HFF-Myc (cell line): ENCODE results near the gene SGK1.
A peak's percentile ranks its signal among the peaks of the same experiment; 100 is the strongest.

ENCODE experiments used
- DNase-seq: peaks from one replicate; pipeline ENCODE4 v3.0.0-alpha.2; 2011; ENCODE audit warnings: low read depth; ENCODE audit errors: extremely low read depth
- H3K4me3 ChIP-seq: replicated peaks from 2 replicates; pipeline ENCODE4 v1.5.1; 2011; ENCODE audit warnings: low read depth, mild to moderate bottlenecking, control low read depth, low read length
- TF ChIP-seq, protein P1 (sequence below): IDR thresholded peaks from 2 replicates; pipeline ENCODE4 v1.5.1; 2012; ENCODE audit warnings: mild to moderate bottlenecking, low read depth, low read length, control low read depth; ENCODE audit errors: missing control alignments

Gene SGK1

DNA sequence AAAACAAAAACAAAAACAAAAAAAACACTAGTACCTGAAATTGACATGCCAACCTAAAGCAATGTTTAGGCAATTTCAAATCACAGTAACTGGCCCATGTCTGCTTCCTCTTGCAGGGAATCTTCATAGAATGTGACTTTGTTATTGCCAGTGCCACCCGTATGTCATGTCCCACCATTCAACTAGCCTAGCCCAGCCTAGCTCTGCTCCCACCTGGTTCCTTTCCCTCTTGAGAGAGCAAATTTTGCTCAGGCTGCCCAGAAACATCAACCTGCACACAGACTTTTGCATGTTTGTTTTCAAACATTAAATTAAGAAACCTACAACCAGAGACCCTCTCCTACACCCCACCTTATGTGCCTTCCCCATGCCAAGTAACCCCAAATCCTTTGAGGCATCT is 140.7 kb downstream of the SGK1 start:
- H3K4me3 ChIP-seq, result no peak overlapping the region
- TF ChIP-seq, protein P1, sequence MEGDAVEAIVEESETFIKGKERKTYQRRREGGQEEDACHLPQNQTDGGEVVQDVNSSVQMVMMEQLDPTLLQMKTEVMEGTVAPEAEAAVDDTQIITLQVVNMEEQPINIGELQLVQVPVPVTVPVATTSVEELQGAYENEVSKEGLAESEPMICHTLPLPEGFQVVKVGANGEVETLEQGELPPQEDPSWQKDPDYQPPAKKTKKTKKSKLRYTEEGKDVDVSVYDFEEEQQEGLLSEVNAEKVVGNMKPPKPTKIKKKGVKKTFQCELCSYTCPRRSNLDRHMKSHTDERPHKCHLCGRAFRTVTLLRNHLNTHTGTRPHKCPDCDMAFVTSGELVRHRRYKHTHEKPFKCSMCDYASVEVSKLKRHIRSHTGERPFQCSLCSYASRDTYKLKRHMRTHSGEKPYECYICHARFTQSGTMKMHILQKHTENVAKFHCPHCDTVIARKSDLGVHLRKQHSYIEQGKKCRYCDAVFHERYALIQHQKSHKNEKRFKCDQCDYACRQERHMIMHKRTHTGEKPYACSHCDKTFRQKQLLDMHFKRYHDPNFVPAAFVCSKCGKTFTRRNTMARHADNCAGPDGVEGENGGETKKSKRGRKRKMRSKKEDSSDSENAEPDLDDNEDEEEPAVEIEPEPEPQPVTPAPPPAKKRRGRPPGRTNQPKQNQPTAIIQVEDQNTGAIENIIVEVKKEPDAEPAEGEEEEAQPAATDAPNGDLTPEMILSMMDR, result no peak
- no peak for DNase-seq

DNA sequence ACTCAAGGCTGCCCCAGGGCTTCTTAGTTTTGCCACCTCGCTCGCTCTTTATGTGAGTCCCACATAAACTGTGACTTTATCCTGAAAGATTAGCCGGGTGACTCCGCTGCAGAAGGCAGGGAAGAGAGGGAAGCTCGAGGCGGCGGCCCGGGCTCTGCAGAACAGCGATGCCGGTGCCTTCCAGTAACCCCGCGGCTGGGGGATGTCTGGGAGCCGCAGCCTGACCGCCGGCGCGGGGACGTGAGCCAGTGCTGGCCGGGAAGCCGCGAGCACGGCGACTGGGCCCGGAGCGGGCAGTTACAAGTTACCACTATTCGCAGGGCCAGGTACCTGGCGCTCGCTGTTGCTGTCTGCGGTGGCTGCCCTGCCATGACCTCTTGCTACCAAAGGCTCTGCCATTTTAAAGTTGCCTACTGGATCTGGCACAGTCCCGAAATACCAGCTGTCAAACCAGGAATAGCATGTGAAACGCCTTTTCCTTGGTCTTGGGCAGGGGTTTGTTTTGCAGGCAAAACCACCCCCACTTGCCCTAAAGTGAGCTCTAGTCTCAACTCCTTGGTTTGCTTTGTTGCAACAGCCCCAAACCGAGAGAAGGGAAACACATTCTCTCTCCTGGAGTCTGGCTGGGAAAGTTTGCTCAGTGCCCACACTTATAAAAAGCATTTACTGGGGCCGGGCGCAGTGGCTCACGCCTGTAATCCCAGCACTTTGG is 141.5 kb downstream of the SGK1 start:
- H3K4me3 ChIP-seq, result peak overlapping the region; percentile 66
- no peak for DNase-seq
- TF ChIP-seq, protein P1, result no peak

DNA sequence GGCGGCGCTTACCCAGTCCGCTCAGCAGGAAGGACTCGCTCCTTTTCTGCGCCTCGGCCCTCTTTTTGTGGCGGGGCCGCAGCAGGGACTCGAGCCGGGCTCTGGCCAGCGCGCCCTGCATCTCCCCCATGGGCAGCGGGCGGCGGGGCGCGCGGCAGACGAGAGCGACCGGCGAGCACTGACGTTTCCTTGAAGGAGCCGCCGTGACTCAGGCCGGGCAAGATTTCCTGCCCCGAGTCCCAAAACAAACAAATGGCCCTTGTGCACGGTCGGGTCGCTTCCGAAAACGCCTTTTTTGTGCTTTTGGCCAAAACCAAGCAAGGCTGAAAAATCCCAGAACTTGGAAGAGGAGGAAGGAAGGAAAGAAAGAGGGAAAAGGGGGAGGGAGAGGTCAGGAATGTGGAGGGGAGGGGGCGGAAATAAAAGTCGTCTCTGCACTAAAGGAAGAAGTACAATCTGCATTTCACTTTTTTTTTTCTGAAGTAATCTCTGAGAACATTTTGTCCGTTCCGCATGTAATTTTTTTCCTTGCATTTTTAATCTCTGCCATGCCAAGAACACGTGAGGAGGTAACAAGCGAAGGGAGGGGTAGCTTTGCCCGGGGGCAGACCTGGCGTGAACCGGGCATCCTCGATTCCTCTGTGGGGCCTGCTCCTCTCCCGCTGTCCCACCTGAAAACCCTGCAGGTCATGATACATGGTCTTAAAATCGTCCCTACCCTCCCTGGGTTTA is 142.2 kb downstream of the SGK1 start:
- TF ChIP-seq, protein P1, result no peak
- DNase-seq, result no peak

DNA sequence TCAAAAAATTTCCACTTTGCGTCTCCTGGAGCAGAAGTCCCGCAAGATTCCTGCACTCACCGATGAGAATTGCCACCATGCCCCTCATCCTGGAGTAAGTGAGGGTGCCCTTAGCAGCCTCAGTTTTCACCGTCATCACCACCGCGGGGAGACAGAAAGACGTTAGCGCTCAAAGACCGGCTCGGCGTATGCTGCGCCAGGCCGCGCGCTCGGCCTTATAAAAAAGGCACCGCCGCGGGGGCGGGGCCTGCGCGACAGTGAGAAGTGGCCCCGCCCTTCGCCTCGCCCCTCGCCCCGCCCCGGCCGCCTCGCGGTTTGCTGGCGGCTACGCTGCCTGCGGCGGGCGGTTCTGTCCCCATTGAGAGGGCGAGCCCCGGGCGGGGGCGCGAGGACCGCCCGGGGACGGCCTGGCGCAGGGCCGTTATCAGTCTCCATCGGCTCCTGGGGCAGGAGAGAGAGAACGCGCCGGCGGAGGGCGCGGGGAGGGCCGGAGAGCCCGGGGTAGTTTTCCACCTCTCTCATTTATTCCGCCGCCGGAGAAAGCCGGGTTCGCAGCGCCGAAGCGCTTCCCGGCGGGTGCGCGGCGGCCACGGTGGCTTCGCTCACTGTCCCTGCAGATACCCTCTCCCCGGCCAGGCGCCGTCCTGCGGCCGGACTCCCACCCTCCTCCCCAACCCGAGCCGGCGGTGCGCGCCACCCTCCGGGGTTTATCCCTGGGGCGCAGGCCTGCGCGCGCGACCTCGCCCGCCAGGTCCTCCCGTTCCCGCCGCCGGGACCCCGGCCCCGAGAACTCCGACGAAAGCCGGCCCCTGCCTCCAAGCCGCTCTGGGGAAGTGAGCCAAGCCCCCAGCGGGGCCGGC is 143.0 kb downstream of the SGK1 start:
- TF ChIP-seq, protein P1, result no peak
- peak overlapping the region; percentile 66 for H3K4me3 ChIP-seq
- peak; percentile 57 for DNase-seq

More for the DNA sequence above, 142.2 kb downstream of the SGK1 start:
- H3K4me3 ChIP-seq, result peak overlapping the region; percentile 66

DNA sequence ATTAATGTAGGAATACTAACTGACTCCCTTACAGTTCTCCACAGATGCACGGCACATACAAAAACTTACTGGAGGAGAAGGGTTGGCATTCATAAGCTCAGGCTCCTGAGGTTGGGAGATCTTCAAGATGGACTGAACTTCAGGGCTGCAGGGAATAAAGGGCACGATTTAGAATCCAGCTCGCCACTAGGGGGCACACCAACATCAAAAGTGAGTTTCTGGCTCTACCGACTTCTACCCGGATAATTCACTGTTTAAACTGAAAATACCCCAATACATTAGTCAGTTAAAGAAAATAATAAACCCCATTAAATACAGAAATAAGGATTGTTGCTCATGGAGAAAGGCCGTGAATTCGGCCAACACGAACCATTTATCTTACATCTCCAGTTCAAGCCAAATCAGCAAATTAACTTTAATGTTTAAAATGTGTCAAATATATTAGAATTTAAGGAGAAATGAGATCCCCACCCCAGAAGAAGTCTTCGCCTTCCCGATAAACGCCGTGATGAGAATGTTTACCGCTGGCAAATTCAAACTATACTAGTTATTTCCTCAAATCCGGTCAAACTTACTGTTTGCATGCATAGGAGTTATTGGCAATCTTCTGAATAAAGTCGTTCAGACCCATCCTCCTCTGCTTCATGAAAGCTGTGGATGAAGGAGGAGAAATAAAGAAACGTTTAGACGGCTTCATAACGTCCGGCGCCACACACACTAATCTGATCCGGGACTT is 143.8 kb downstream of the SGK1 start:
- TF ChIP-seq, protein P1, result peak; percentile 75
- DNase-seq, result peak; percentile 80
- peak overlapping the region; percentile 66 for H3K4me3 ChIP-seq

DNA sequence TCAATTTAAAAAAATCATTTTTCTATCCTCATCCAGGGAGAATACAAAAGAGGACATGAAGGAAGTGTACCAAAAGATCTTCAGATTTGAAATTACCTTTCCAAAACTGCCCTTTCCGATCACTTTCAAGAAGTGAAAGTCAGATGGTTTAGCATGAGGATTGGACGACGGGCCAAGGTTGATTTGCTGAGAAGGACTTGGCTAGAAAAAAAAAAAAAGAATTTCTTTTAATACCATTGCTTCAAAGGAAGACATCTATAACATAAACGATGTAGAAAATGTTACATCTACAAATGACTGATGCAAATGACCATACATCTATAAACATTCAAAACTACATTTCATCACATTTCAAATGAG is 144.6 kb downstream of the SGK1 start:
- H3K4me3 ChIP-seq, result peak overlapping the region; percentile 66
- no peak for DNase-seq
- TF ChIP-seq, protein P1, result no peak
